Neural cell (in vitro differentiated cells): ENCODE results near the gene PAEP. TPM values are rescaled to one million over a fixed set of nuclear protein-coding genes. Genes with fewer than 3 reads are reported as not detected.

ENCODE experiments used
- H2AFZ ChIP-seq: fragments of 200-600, 300-800 bp; sonication (generic), shearing (Covaris generic); 2 replicates; pipeline ENCODE4 v1.6.0; 2014; ENCODE audit warnings: low read depth, mild to moderate bottlenecking, antibody characterized with exemption, low read length, moderate library complexity
- H3F3A ChIP-seq: fragments of 200-600 bp; shearing (Covaris generic); 2 replicates; pipeline ENCODE4 v1.6.1; 2016; ENCODE audit warnings: mild to moderate bottlenecking, moderate library complexity, mixed read lengths, antibody characterized with exemption, low read length; ENCODE audit not compliant: insufficient read depth, poor library complexity, severe bottlenecking
- H3K27ac ChIP-seq: fragments of 200-600, 300-800 bp; sonication (generic), shearing (Covaris generic); 2 replicates; pipeline ENCODE4 v1.5.1; 2014; ENCODE audit warnings: mild to moderate bottlenecking, low read length, moderate library complexity
- H3K27me3 ChIP-seq: fragments of 300-800, 200-600 bp; sonication (generic), shearing (Covaris generic); 2 replicates; pipeline ENCODE4 v1.6.0; 2014; ENCODE audit warnings: mild to moderate bottlenecking, low read depth, low read length, moderate library complexity; ENCODE audit not compliant: insufficient read depth
- H3K36me3 ChIP-seq: fragments of 300-800, 200-600 bp; sonication (generic), shearing (Covaris generic); 2 replicates; pipeline ENCODE4 v1.5.1; 2014; ENCODE audit warnings: mild to moderate bottlenecking, antibody characterized with exemption, low read length, moderate library complexity; ENCODE audit not compliant: insufficient read depth
- H3K4me2 ChIP-seq: fragments of 300-800, 200-600 bp; sonication (generic), shearing (Covaris generic); 2 replicates; pipeline ENCODE4 v1.6.0; 2014; ENCODE audit warnings: mild to moderate bottlenecking, low read length
- H3K4me3 ChIP-seq: fragments of 300-800, 200-600 bp; sonication (generic), shearing (Covaris generic); 2 replicates; pipeline ENCODE4 v1.5.1; 2014; ENCODE audit warnings: mild to moderate bottlenecking, low read length, moderate library complexity
- H3K79me2 ChIP-seq: fragments of 200-600 bp; shearing (Covaris generic); replicated peaks from 2 replicates; pipeline ENCODE4 v1.6.0; 2014; ENCODE audit warnings: mild to moderate bottlenecking, low read length, moderate library complexity; ENCODE audit not compliant: insufficient read depth
- H3K9ac ChIP-seq: fragments of 300-800, 200-600 bp; sonication (generic), shearing (Covaris generic); 2 replicates; pipeline ENCODE4 v1.6.1; 2016; ENCODE audit warnings: mild to moderate bottlenecking, low read length, mixed read lengths
- H3K9me2 ChIP-seq: fragments of 200-600 bp; shearing (Covaris generic); 2 replicates; pipeline ENCODE4 v1.6.1; 2016; ENCODE audit warnings: mild to moderate bottlenecking, low read length, mixed read lengths; ENCODE audit not compliant: insufficient read depth
- H3K9me3 ChIP-seq: fragments of 200-600, 300-800 bp; sonication (generic), shearing (Covaris generic); 2 replicates; pipeline ENCODE4 v1.6.1; 2016; ENCODE audit warnings: mild to moderate bottlenecking, mixed run types, low read length, moderate library complexity, mixed read lengths
- H4K20me1 ChIP-seq: fragments of 200-600 bp; shearing (Covaris generic); 2 replicates; pipeline ENCODE4 v1.6.1; 2016; ENCODE audit warnings: mild to moderate bottlenecking, mixed run types; ENCODE audit not compliant: insufficient read depth
- EP300 ChIP-seq: fragments of 450-650 bp; conservative IDR thresholded peaks from 2 replicates; pipeline ENCODE4 v1.6.1; 2014; ENCODE audit warnings: antibody characterized with exemption, mild to moderate bottlenecking, moderate library complexity; ENCODE audit not compliant: poor library complexity, severe bottlenecking
- EZH2 ChIP-seq: fragments of 200-600, 300-800 bp; shearing (Covaris generic), sonication (generic); IDR thresholded peaks from 2 replicates; pipeline ENCODE4 v1.6.1; 2014; ENCODE audit warnings: antibody characterized with exemption, low read length, borderline replicate concordance, mild to moderate bottlenecking; ENCODE audit not compliant: insufficient read depth, poor library complexity, severe bottlenecking
- MXI1 ChIP-seq: fragments of 450-650 bp; conservative IDR thresholded peaks from 2 replicates; pipeline ENCODE4 v1.6.1; 2014; ENCODE audit warnings: antibody characterized with exemption, mild to moderate bottlenecking; ENCODE audit not compliant: poor library complexity, severe bottlenecking
- POLR2AphosphoS5 ChIP-seq: IDR thresholded peaks from 2 replicates; pipeline ENCODE4 v1.6.1; 2012
- RAD21 ChIP-seq: fragments of 450-650 bp; conservative IDR thresholded peaks from 2 replicates; pipeline ENCODE4 v1.6.1; 2014; ENCODE audit warnings: antibody characterized with exemption, mild to moderate bottlenecking, moderate library complexity
- REST ChIP-seq: IDR thresholded peaks from 2 replicates; pipeline ENCODE4 v1.6.1; 2012; ENCODE audit warnings: borderline replicate concordance
- SMC3 ChIP-seq: fragments of 450-650 bp; conservative IDR thresholded peaks from 2 replicates; pipeline ENCODE4 v1.6.1; 2014; ENCODE audit warnings: antibody characterized with exemption, mild to moderate bottlenecking, moderate library complexity; ENCODE audit not compliant: poor library complexity
- TAF1 ChIP-seq: IDR thresholded peaks from 2 replicates; pipeline ENCODE4 v1.6.1; 2012; ENCODE audit warnings: low read depth
- polyA plus RNA-seq: library from polyadenylated mRNA; depleted of rRNA; stranded (reverse); fragments of >200 nt; gene quantifications from 2 replicates; pipeline ENCODE4 v1.2.3, GENCODE V29; 2014
- TF ChIP-seq, protein P1 (sequence below): fragments of 450-650 bp; IDR thresholded peaks from 2 replicates; pipeline ENCODE4 v1.5.1; 2014; ENCODE audit warnings: antibody characterized with exemption, mild to moderate bottlenecking, moderate library complexity; ENCODE audit not compliant: poor library complexity, severe bottlenecking

The PAEP gene
- polyA plus RNA-seq, 1 donor from 2014 or later = not detected

GRCh38 chr9:135562235-135562745, 734 bp downstream of the PAEP start (continued):
- no peak for TF ChIP-seq TAF1
- TF ChIP-seq POLR2AphosphoS5 = no peak

- Histone ChIP-seq H3K27ac (no peak overlapping the region), H3K9me3 (no peaks in the 10 kb centered on the region), H3K27me3 (no peaks in the 10 kb centered on the region), H4K20me1 (no peaks in the 10 kb centered on the region), H3F3A (no peaks in the 10 kb centered on the region), H3K9me2 (no peaks in the 10 kb centered on the region), H2AFZ (no peak overlapping the region), H3K4me3 (no peak overlapping the region), H3K4me2 (no peak overlapping the region), H3K9ac (no peak overlapping the region), H3K36me3 (no peaks in the 10 kb centered on the region), H3K79me2 (no peaks in the 10 kb centered on the region)
- TF ChIP-seq TAF1 (no peak), REST (no peak), SMC3 (no peak), POLR2AphosphoS5 (no peak), RAD21 (no peak)
- TF ChIP-seq, protein P1, sequence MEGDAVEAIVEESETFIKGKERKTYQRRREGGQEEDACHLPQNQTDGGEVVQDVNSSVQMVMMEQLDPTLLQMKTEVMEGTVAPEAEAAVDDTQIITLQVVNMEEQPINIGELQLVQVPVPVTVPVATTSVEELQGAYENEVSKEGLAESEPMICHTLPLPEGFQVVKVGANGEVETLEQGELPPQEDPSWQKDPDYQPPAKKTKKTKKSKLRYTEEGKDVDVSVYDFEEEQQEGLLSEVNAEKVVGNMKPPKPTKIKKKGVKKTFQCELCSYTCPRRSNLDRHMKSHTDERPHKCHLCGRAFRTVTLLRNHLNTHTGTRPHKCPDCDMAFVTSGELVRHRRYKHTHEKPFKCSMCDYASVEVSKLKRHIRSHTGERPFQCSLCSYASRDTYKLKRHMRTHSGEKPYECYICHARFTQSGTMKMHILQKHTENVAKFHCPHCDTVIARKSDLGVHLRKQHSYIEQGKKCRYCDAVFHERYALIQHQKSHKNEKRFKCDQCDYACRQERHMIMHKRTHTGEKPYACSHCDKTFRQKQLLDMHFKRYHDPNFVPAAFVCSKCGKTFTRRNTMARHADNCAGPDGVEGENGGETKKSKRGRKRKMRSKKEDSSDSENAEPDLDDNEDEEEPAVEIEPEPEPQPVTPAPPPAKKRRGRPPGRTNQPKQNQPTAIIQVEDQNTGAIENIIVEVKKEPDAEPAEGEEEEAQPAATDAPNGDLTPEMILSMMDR = no peak
Measured at GRCh38 chr9:135563039-135563476, 1.5 kb downstream of the PAEP start.

GRCh38 chr9:135563858-135564257, 2.3 kb downstream of the PAEP start:
- Histone ChIP-seq H3K9me2 (no peaks in the 10 kb centered on the region), H3K9me3 (no peaks in the 10 kb centered on the region), H3K36me3 (no peaks in the 10 kb centered on the region), H3K79me2 (no peaks in the 10 kb centered on the region), H2AFZ (no peak overlapping the region), H3K4me3 (no peak overlapping the region), H3K4me2 (no peak overlapping the region), H4K20me1 (no peaks in the 10 kb centered on the region), H3F3A (no peaks in the 10 kb centered on the region), H3K27ac (no peak overlapping the region), H3K9ac (no peak overlapping the region), H3K27me3 (no peaks in the 10 kb centered on the region)
- TF ChIP-seq REST (no peak), EZH2 (no peak), MXI1 (no peak), EP300 (no peak), POLR2AphosphoS5 (no peak), RAD21 (no peak), TAF1 (no peak), SMC3 (no peak)
- TF ChIP-seq, protein P1 = no peak
